Central memory CD8-positive, alpha-beta T cell (primary cell): Measurements from ENCODE around the gene GAS7.

Experiments
- ATAC-seq: fragments of 150-1000 bp; cut with Tn5 transposase; replicated peaks from 2 replicates; pipeline ENCODE4 v1.10.0; 2022; ENCODE audit warnings: mild to moderate bottlenecking, moderate FRiP score, moderate number of reproducible peaks; ENCODE audit not compliant: poor library complexity, severe bottlenecking; ENCODE audit errors: extremely low read depth
- DNase-seq, 2 donors: peaks; one replicate each; pipeline ENCODE4 v3.0.0; 2021; ENCODE audit warnings: low spot score in 2 of 2
- H3K27ac Mint-ChIP-seq: one replicate; pipeline ENCODE4 v1.8.0; 2022; ENCODE audit warnings: low read depth, mild to moderate bottlenecking, moderate library complexity, mixed read lengths
- H3K27me3 Mint-ChIP-seq: one replicate; pipeline ENCODE4 v1.8.0; 2022; ENCODE audit warnings: mixed read lengths
- H3K36me3 Mint-ChIP-seq: one replicate; pipeline ENCODE4 v1.8.0; 2022; ENCODE audit warnings: mild to moderate bottlenecking, moderate library complexity, mixed read lengths; ENCODE audit not compliant: insufficient read depth
- H3K4me1 Mint-ChIP-seq: one replicate; pipeline ENCODE4 v1.8.0; 2022; ENCODE audit warnings: mixed read lengths
- H3K4me3 Mint-ChIP-seq: one replicate; pipeline ENCODE4 v1.8.0; 2022; ENCODE audit warnings: mild to moderate bottlenecking, moderate library complexity, mixed read lengths
- H3K9me3 Mint-ChIP-seq: one replicate; pipeline ENCODE4 v1.8.0; 2022; ENCODE audit warnings: mixed read lengths

The GAS7 gene

DNA sequence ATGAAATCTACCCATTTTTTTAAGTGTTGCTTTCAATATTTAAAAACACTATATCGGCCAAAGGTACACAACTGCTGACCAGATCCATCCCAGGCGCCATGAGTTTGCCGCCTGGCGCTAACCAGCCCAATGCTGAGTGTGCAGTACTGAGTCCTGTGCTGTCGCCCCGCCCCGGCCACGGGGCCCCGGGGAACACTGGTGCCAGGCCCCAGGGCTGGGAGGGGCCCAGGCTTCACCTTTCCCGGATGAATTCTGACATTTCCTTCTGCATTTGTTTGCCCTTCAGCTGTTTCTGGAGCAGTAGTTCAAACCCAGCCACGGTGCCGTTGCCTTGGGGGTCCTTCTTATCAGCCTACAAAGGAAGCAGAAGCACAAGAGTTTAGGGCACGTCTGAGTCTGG lies 255.5 kb downstream of the GAS7 start:
- H3K4me1 Mint-ChIP-seq, result no peaks in the 10 kb centered on the region
- no peaks in the 10 kb centered on the region for H3K9me3 Mint-ChIP-seq
- peaks cover 21% of the 10 kb centered on the region for H3K36me3 Mint-ChIP-seq
- H3K27ac Mint-ChIP-seq, result no peak overlapping the region
- H3K27me3 Mint-ChIP-seq, result no peaks in the 10 kb centered on the region
- ATAC-seq (no peak), DNase-seq (no peak)
- H3K4me3 Mint-ChIP-seq, result no peak overlapping the region

- H3K4me3 Mint-ChIP-seq, result no peak overlapping the region
- no peaks in the 10 kb centered on the region for H3K4me1 Mint-ChIP-seq
- H3K27ac Mint-ChIP-seq, result no peak overlapping the region
- DNase-seq (no peak), ATAC-seq (no peak)
- no peaks in the 10 kb centered on the region for H3K27me3 Mint-ChIP-seq
- H3K36me3 Mint-ChIP-seq, result peaks cover 21% of the 10 kb centered on the region
- H3K9me3 Mint-ChIP-seq, result no peaks in the 10 kb centered on the region
These were observed 257.1 kb downstream of the GAS7 start for GRCh38 chr17:9941305-9941704.

GRCh38 chr17:9940841-9941240 lies 257.6 kb downstream of the GAS7 start:
- DNase-seq, result no peak
- H3K27ac Mint-ChIP-seq, result no peak overlapping the region
- no peaks in the 10 kb centered on the region for H3K27me3 Mint-ChIP-seq
- ATAC-seq, result no peak
- no peak overlapping the region for H3K4me3 Mint-ChIP-seq
- no peaks in the 10 kb centered on the region for H3K9me3 Mint-ChIP-seq
- peaks cover 21% of the 10 kb centered on the region for H3K36me3 Mint-ChIP-seq
- H3K4me1 Mint-ChIP-seq, result no peaks in the 10 kb centered on the region

DNA sequence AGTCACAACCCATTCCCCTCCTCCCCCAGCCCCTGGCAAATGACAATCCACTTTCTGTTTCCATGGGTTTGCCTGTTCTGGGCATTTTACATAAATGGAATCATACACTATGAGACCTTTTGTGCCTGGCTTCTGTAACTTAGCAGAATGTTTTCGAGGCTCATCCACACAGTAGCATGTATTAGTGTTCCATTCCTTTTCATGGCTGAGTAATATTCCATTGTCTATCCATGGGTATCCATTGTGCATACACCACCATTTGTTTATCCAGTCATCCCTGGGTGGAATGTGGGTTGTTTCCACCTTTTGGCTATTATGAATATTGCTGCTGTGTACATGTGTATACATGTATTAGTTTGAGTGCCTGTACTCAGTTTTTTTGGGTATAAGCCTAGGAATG lies 259.6 kb downstream of the GAS7 start:
- Mint-ChIP-seq H3K27me3 (no peaks in the 10 kb centered on the region), H3K27ac (no peak overlapping the region), H3K4me3 (no peak overlapping the region), H3K4me1 (no peaks in the 10 kb centered on the region), H3K9me3 (no peaks in the 10 kb centered on the region), H3K36me3 (peaks cover 22% of the 10 kb centered on the region)
- DNase-seq (no peak), ATAC-seq (no peak)

DNA sequence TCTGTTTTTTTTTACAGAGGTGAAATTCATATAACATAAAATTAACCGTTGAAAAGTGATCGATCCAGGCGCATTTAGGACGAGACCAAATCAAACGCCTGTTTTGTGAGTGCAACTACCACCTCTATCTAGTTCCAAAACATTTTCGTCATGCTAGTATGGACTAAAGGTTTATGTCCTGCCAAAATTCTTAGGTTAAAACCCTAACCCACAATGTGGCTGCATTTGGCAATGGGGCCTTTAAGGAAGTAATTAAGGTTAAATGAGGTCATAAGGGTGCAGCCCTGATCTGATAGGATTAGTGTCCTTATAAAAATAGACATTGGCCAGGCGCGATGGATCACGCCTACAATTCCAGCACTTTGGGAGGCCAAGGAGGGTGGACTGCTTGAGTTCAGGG lies 260.5 kb downstream of the GAS7 start:
- H3K4me3 Mint-ChIP-seq, result no peak overlapping the region
- no peak for DNase-seq
- no peaks in the 10 kb centered on the region for H3K4me1 Mint-ChIP-seq
- no peak overlapping the region for H3K27ac Mint-ChIP-seq
- H3K27me3 Mint-ChIP-seq, result no peaks in the 10 kb centered on the region
- no peaks in the 10 kb centered on the region for H3K9me3 Mint-ChIP-seq
- H3K36me3 Mint-ChIP-seq, result peaks cover 22% of the 10 kb centered on the region
- ATAC-seq, result no peak

- Mint-ChIP-seq H3K36me3 (peaks cover 24% of the 10 kb centered on the region), H3K27me3 (no peaks in the 10 kb centered on the region), H3K4me3 (no peak overlapping the region), H3K4me1 (no peaks in the 10 kb centered on the region), H3K9me3 (no peaks in the 10 kb centered on the region), H3K27ac (no peak overlapping the region)
- ATAC-seq, result no peak
- DNase-seq, result no peak
These were observed 261.1 kb downstream of the GAS7 start for GRCh38 chr17:9937241-9937761.

DNA sequence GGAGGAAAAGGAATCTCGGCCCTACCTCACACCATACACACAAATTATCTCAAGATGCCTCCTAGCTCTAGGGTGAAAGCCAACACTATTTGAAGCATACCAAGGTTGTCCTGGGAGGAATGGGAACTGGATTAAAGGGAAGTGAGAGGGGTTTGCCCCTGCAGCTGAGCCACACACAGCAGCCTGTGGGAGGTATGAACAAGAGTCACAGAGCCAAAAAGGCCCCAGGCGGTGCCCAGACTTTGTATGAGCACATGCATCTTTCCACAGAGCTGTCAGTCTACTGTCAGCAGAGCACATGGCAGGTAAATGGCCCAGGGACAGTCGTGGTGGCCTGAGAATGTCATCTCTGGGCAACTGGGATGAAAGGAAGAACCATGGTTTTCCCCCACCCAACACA lies 262.3 kb downstream of the GAS7 start:
- Mint-ChIP-seq H3K36me3 (peaks cover 15% of the 10 kb centered on the region), H3K27ac (no peak overlapping the region), H3K4me3 (no peak overlapping the region), H3K9me3 (no peaks in the 10 kb centered on the region), H3K27me3 (no peaks in the 10 kb centered on the region), H3K4me1 (no peaks in the 10 kb centered on the region)
- DNase-seq (no peak), ATAC-seq (no peak)

- H3K27me3 Mint-ChIP-seq, result no peaks in the 10 kb centered on the region
- DNase-seq (no peak), ATAC-seq (no peak)
- H3K27ac Mint-ChIP-seq, result no peak overlapping the region
- H3K4me3 Mint-ChIP-seq, result no peak overlapping the region
- H3K9me3 Mint-ChIP-seq, result no peaks in the 10 kb centered on the region
- no peaks in the 10 kb centered on the region for H3K4me1 Mint-ChIP-seq
- peaks cover 15% of the 10 kb centered on the region for H3K36me3 Mint-ChIP-seq
These were observed 263.0 kb downstream of the GAS7 start for GRCh38 chr17:9935408-9935807.

GRCh38 chr17:9934331-9934730 lies 264.1 kb downstream of the GAS7 start:
- ATAC-seq (no peak), DNase-seq (no peak)
- H3K27ac Mint-ChIP-seq, result no peak overlapping the region
- H3K9me3 Mint-ChIP-seq, result no peaks in the 10 kb centered on the region
- peaks cover 9% of the 10 kb centered on the region for H3K36me3 Mint-ChIP-seq
- no peaks in the 10 kb centered on the region for H3K27me3 Mint-ChIP-seq
- no peaks in the 10 kb centered on the region for H3K4me1 Mint-ChIP-seq
- no peak overlapping the region for H3K4me3 Mint-ChIP-seq

DNA sequence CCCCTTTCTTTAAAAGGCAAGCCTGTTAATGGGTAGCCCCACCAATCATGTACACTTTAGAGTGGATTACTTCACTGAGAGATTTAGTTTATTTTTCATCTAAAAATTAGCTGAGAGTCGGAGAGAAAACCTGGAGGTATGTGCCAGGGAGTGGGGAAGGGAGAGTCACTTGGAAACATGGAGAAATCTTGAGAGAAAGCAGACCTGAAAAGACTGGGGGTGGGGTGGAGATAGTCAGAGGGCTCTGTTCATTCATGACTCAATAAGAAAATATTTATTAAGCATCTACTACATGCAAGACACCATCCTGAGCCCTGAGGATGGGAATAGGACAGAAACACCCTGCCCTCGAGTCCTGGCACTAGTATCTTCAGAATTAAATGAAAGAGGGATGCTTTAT lies 265.9 kb downstream of the GAS7 start:
- no peaks in the 10 kb centered on the region for H3K27me3 Mint-ChIP-seq
- H3K27ac Mint-ChIP-seq, result no peak overlapping the region
- H3K9me3 Mint-ChIP-seq, result no peaks in the 10 kb centered on the region
- no peak overlapping the region for H3K4me3 Mint-ChIP-seq
- ATAC-seq (no peak), DNase-seq (no peak)
- H3K4me1 Mint-ChIP-seq, result no peaks in the 10 kb centered on the region
- peaks cover 9% of the 10 kb centered on the region for H3K36me3 Mint-ChIP-seq

DNA sequence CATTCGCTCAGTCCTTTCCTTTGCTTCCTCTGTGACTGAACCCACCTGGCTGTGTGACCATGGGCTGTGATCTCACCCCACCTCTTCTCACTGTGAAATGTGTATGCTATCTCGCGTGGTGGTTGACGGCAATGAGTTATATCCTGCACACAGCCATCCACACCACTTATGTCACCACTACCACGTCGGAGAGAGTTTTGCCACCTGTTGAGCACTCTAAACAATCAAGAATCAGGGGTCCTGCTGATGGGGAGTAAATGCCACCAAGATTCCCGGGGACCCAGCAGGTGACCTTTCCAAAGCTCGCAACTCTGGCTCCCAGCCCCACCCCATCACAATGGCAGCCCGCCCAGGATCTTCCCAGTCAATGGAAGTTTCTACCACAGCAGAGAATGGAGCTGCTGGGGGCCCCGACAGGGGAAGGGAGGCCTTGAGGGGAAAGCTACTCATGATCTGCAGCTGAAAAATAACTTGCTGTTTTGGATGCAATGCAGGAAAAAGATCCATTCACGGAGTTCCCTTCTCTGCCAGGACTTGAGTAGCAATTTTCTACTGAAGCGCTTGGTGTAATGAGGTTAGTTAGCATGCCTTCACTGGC lies 267.2 kb downstream of the GAS7 start:
- Mint-ChIP-seq H3K4me3 (no peak overlapping the region), H3K27ac (no peak overlapping the region), H3K36me3 (peaks cover 9% of the 10 kb centered on the region), H3K27me3 (no peaks in the 10 kb centered on the region), H3K4me1 (no peaks in the 10 kb centered on the region), H3K9me3 (no peaks in the 10 kb centered on the region)
- DNase-seq (no peak), ATAC-seq (no peak)

DNA sequence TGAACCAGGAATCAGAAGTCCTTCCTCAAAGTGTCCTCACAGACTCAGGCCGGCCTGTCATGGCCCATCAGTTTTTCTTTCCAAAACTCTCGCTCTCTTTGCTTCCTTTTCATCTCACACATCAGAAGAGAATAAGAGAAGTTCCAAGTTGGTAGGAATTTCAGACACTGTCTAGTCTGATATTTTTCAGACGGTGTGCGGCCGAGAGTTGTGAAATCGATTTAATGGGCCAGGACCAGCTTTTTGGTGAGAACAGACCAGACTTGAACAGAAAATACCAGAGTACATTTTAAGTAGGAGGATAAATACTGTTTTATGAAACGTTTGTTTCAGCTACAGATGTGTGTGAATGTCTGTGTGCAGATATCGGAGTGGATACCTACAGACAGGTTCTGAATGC lies 268.5 kb downstream of the GAS7 start:
- H3K27ac Mint-ChIP-seq, result no peak overlapping the region

GRCh38 chr17:9928601-9929333 lies 269.6 kb downstream of the GAS7 start:
- Mint-ChIP-seq H3K27ac (no peak overlapping the region), H3K9me3 (no peaks in the 10 kb centered on the region), H3K27me3 (no peaks in the 10 kb centered on the region), H3K36me3 (peaks cover 7% of the 10 kb centered on the region), H3K4me1 (peaks cover 4% of the 10 kb centered on the region), H3K4me3 (no peak overlapping the region)
- no peak for DNase-seq
- no peak for ATAC-seq

More for the DNA sequence above, 268.5 kb downstream of the GAS7 start:
- Mint-ChIP-seq H3K36me3 (peaks cover 9% of the 10 kb centered on the region), H3K27me3 (no peaks in the 10 kb centered on the region), H3K4me1 (peaks cover 4% of the 10 kb centered on the region), H3K4me3 (no peak overlapping the region), H3K9me3 (no peaks in the 10 kb centered on the region)
- ATAC-seq (no peak), DNase-seq (no peak)
